GM18499 (cell line): ENCODE measurements around the gene GNAO1.

Experiments used
- ATAC-seq: cut with Tn5 transposase; IDR thresholded peaks from one replicate; pipeline ENCODE4 v1.9.1; 2021; ENCODE audit warnings: moderate number of reproducible peaks; ENCODE audit not compliant: insufficient read depth, unreplicated experiment

GNAO1 gene

GRCh38 chr16:56279132-56279531 is 87.8 kb downstream of the GNAO1 start:
- no peak for ATAC-seq

GRCh38 chr16:56279914-56280313 is 88.6 kb downstream of the GNAO1 start:
- no peak for ATAC-seq

- ATAC-seq: no peak
Observed at GRCh38 chr16:56281249-56281805, 90.0 kb downstream of the GNAO1 start.

- ATAC-seq: no peak
Observed at GRCh38 chr16:56282451-56282850, 91.2 kb downstream of the GNAO1 start.

- ATAC-seq: no peak
Observed at GRCh38 chr16:56284521-56284920, 93.2 kb downstream of the GNAO1 start.

- no peak for ATAC-seq
Observed at GRCh38 chr16:56286809-56287208, 95.5 kb downstream of the GNAO1 start.

- no peak for ATAC-seq
Observed at GRCh38 chr16:56288019-56288418, 96.7 kb downstream of the GNAO1 start.

- no peak for ATAC-seq
Observed at GRCh38 chr16:56289416-56289815, 98.1 kb downstream of the GNAO1 start.

GRCh38 chr16:56289862-56290261 is 98.6 kb downstream of the GNAO1 start:
- ATAC-seq: no peak

- ATAC-seq: no peak
Observed at GRCh38 chr16:56294014-56294413, 102.7 kb downstream of the GNAO1 start.

GRCh38 chr16:56294579-56294978 is 103.3 kb downstream of the GNAO1 start:
- no peak for ATAC-seq

GRCh38 chr16:56295059-56295665 is 103.9 kb downstream of the GNAO1 start:
- ATAC-seq: no peak

- ATAC-seq: no peak
Observed at GRCh38 chr16:56295739-56296527, 104.6 kb downstream of the GNAO1 start.

GRCh38 chr16:56297684-56298083 is 106.4 kb downstream of the GNAO1 start:
- no peak for ATAC-seq

GRCh38 chr16:56298116-56298515 is 106.8 kb downstream of the GNAO1 start:
- no peak for ATAC-seq

GRCh38 chr16:56298948-56299596 is 107.8 kb downstream of the GNAO1 start:
- no peak for ATAC-seq

GRCh38 chr16:56300242-56300623 is 108.9 kb downstream of the GNAO1 start:
- no peak for ATAC-seq

GRCh38 chr16:56300891-56301850 is 109.9 kb downstream of the GNAO1 start:
- ATAC-seq: no peak

GRCh38 chr16:56302506-56302905 is 111.2 kb downstream of the GNAO1 start:
- no peak for ATAC-seq

GRCh38 chr16:56303066-56303715 is 111.9 kb downstream of the GNAO1 start:
- ATAC-seq: no peak
